Small intestine (tissue), 7 donors: Measurements from ENCODE around the gene AXL. TPM values are rescaled to one million over a fixed set of nuclear protein-coding genes. Genes with fewer than 3 reads are reported as not detected.

Experiments
- DNase-seq, 2 donors: peaks; one replicate each; pipeline versions ENCODE4 v3.0.0 to v3.0.0-alpha.2; 2013
- FAIRE-seq: peaks from 2 replicates; lab custom pipeline; 2012; peaks lifted over from hg19 to GRCh38; lab: Jason Lieb, UNC
- H3K27ac ChIP-seq, 3 donors: one replicate each; pipeline ENCODE4 v1.5.1; 2013; ENCODE audit warnings: low read length in 2 of 3, mild to moderate bottlenecking in 2 of 3, control low read depth in 1 of 3, inconsistent platforms in 1 of 3, low read depth in 1 of 3, moderate library complexity in 1 of 3
- H3K27me3 ChIP-seq, 3 donors: one replicate each; pipeline ENCODE4 v1.6.1; 2013; ENCODE audit warnings: low read length in 3 of 3, inconsistent platforms in 1 of 3; ENCODE audit not compliant: control insufficient read depth in 3 of 3, insufficient read depth in 3 of 3
- H3K36me3 ChIP-seq, 3 donors: one replicate each; pipeline ENCODE4 v1.6.1; 2013; ENCODE audit warnings: low read length in 3 of 3, inconsistent platforms in 1 of 3, low read depth in 1 of 3, mild to moderate bottlenecking in 1 of 3, moderate library complexity in 1 of 3; ENCODE audit not compliant: control insufficient read depth in 3 of 3, insufficient read depth in 2 of 3
- H3K4me1 ChIP-seq, 3 donors: one replicate each; pipeline ENCODE4 v1.6.1; 2013; ENCODE audit warnings: low read length in 2 of 3, inconsistent platforms in 1 of 3, low read depth in 1 of 3, mild to moderate bottlenecking in 1 of 3, moderate library complexity in 1 of 3; ENCODE audit not compliant: control insufficient read depth in 3 of 3, insufficient read depth in 2 of 3
- H3K4me3 ChIP-seq, 3 donors: one replicate each; pipeline ENCODE4 v1.5.1; 2013; ENCODE audit warnings: low read length in 3 of 3, control low read depth in 1 of 3, inconsistent platforms in 1 of 3, low read depth in 1 of 3, mild to moderate bottlenecking in 1 of 3, moderate library complexity in 1 of 3
- H3K9me3 ChIP-seq, 2 donors: one replicate each; pipeline ENCODE4 v1.6.1; 2013; ENCODE audit warnings: low read depth in 1 of 2, low read length in 1 of 2; ENCODE audit not compliant: control insufficient read depth in 2 of 2, insufficient read depth in 1 of 2
- WGBS, 3 donors: extraction: QIAGEN DNeasy Blood & Tissue Kit; methylation state at CpG; one replicate each; pipeline ENCODE4 v1.1.7; 2013; 5-methylcytosine and 5-hydroxymethylcytosine counted together
- polyA plus RNA-seq, 4 donors: library from polyadenylated mRNA; stranded (reverse) in 3 of 4; unstranded in 1 of 4; fragments of 200-250 nt in 3 of 4; fragments of 120-200 nt in 1 of 4; gene quantifications; one replicate each; pipeline versions ENCODE4 v1.2.1 to v1.2.3, GENCODE V29; 2013
- donor health status: healthy with polysubstance abuse.
- donor health status: control.
- donor health status: control.
- donor health status: Bipolar disorder and iron deficiency.
- donor health status: healthy.

AXL gene
- polyA plus RNA-seq, 4 donors, result 0.67 to 13.4 (median 7.1) TPM

- FAIRE-seq, result no peak
These were observed 29.9 kb downstream of the AXL start for GRCh38 chr19:41248895-41249294.

GRCh38 chr19:41249707-41250423 is 30.8 kb downstream of the AXL start:
- 83 to 94% (median 88%) methylated on average over 9 of the region's 9 CpGs for WGBS, 3 donors
- FAIRE-seq (no peak), DNase-seq (no peak)
- Histone ChIP-seq H3K27ac (no peak overlapping the region), H3K27me3 (no peaks in the 10 kb centered on the region), H3K4me1 (no peaks in the 10 kb centered on the region), H3K36me3 (peaks cover 0 to 43% (median 2%) of the 10 kb centered on the region in 3 donors), H3K9me3 (peaks cover 0 to 4% of the 10 kb centered on the region in 2 donors), H3K4me3 (no peak overlapping the region)

More at GRCh38 chr19:41248895-41249294, 29.9 kb downstream of the AXL start:
- Histone ChIP-seq H3K27ac (no peak overlapping the region), H3K4me3 (no peak overlapping the region), H3K27me3 (no peaks in the 10 kb centered on the region), H3K9me3 (peaks cover 0 to 4% of the 10 kb centered on the region in 2 donors), H3K36me3 (peaks cover 0 to 43% (median 0%) of the 10 kb centered on the region in 3 donors), H3K4me1 (no peaks in the 10 kb centered on the region)
- no peak for DNase-seq
- 89 to 96% (median 93%) methylated on average over 4 of the region's 4 CpGs for WGBS, 3 donors

GRCh38 chr19:41253660-41254059 is 34.6 kb downstream of the AXL start:
- DNase-seq (no peak), FAIRE-seq (no peak)
- peaks cover 0 to 46% (median 13%) of the 10 kb centered on the region in 3 donors for H3K36me3 ChIP-seq
- H3K9me3 ChIP-seq, result no peaks in the 10 kb centered on the region
- H3K4me3 ChIP-seq, result no peak overlapping the region
- H3K27me3 ChIP-seq, result no peaks in the 10 kb centered on the region
- WGBS, 3 donors, result 90 to 100% (median 90%) methylated on average over 6 of the region's 6 CpGs
- H3K4me1 ChIP-seq, result no peaks in the 10 kb centered on the region
- no peak overlapping the region for H3K27ac ChIP-seq

- DNase-seq (no peak), FAIRE-seq (no peak)
- Histone ChIP-seq H3K27me3 (no peaks in the 10 kb centered on the region), H3K9me3 (no peaks in the 10 kb centered on the region), H3K4me3 (no peak overlapping the region), H3K27ac (no peak overlapping the region), H3K4me1 (no peaks in the 10 kb centered on the region), H3K36me3 (peaks cover 0 to 50% (median 13%) of the 10 kb centered on the region in 3 donors)
These were observed 36.1 kb downstream of the AXL start for GRCh38 chr19:41255171-41255570.

- Histone ChIP-seq H3K4me3 (peak overlapping the region in 2 of 3 donors; percentile 54 to 80), H3K36me3 (peaks cover 0 to 19% (median 6%) of the 10 kb centered on the region in 3 donors), H3K27me3 (no peaks in the 10 kb centered on the region), H3K27ac (peak overlapping the region in 2 of 3 donors; percentile 93 to 100), H3K9me3 (no peaks in the 10 kb centered on the region), H3K4me1 (peaks cover 0 to 4% (median under 1%) of the 10 kb centered on the region in 3 donors)
- no peak for FAIRE-seq
- WGBS, 3 donors, result 54 to 61% (median 58%) methylated on average over 10 of the region's 10 CpGs
- no peak for DNase-seq
These were observed 42.6 kb downstream of the AXL start for GRCh38 chr19:41261474-41262190.

- Histone ChIP-seq H3K27ac (peak overlapping the region; percentile 83 to 100 (median 93)), H3K9me3 (no peaks in the 10 kb centered on the region), H3K4me1 (peaks cover 0 to 14% (median 5%) of the 10 kb centered on the region in 3 donors), H3K27me3 (no peaks in the 10 kb centered on the region), H3K4me3 (peak overlapping the region; percentile 45 to 80 (median 54)), H3K36me3 (peaks cover 0 to 13% (median 2%) of the 10 kb centered on the region in 3 donors)
- whole genome bisulfite sequencing, 3 donors, result 0% methylated on average over 44 to 46 of the region's 46 CpGs
- FAIRE-seq (no peak), DNase-seq (peak; percentile 79 to 81)
These were observed 44.2 kb downstream of the AXL start for GRCh38 chr19:41263042-41263849.

- Histone ChIP-seq H3K36me3 (peaks cover 1 to 19% (median 6%) of the 10 kb centered on the region in 3 donors), H3K4me1 (peaks cover 0 to 14% (median 5%) of the 10 kb centered on the region in 3 donors), H3K9me3 (no peaks in the 10 kb centered on the region), H3K4me3 (peak within 1 kb of the TSS; percentile 88 to 98 (median 96)), H3K27me3 (no peaks in the 10 kb centered on the region), H3K27ac (peak within 1 kb of the TSS; percentile 96 to 100 (median 99))
- 0 to 1% (median 0%) methylated on average over 46 to 55 of the region's 55 CpGs for WGBS, 3 donors
- DNase-seq, result peak; percentile 100
- FAIRE-seq, result peak; percentile 96
These were observed 45.0 kb downstream of the AXL start, which contains the start of gene HNRNPUL1 for GRCh38 chr19:41263850-41264580. TSS of gene HNRNPUL1 (plus strand) at chr19:41264372. CDS start at chr19:41264504, 132 bp downstream.
